ENCODE results near the gene SEPTIN2. TPM values are rescaled to one million over a fixed set of nuclear protein-coding genes. Genes with fewer than 3 reads are reported as not detected.
"Not testable (repeated sequence)": the region's sequence is repeated elsewhere in the genome, so short reads cannot be mapped to it uniquely, and the experiment has no call there.

SEPTIN2 gene
- total and polyA plus RNA-seq, 5 donors from 2014 or later: 131 to 191 (median 160) TPM

- H3K36me3 Mint-ChIP-seq: peaks cover 26% of the 10 kb centered on the region
- Histone ChIP-seq H3K27me3 (ENCODE audit: control insufficient read depth, insufficient read depth, low read length) (no peaks in the 10 kb centered on the region), H3K36me3 (ENCODE audit: control insufficient read depth, insufficient read depth, low read length) (peaks cover 18% of the 10 kb centered on the region), H3K9me3 (ENCODE audit: control insufficient read depth in 2 of 2, low read length in 2 of 2) (no peaks in the 10 kb centered on the region), H3K27ac (ENCODE audit: insufficient read depth, low read length, poor library complexity, severe bottlenecking) (no peak overlapping the region), H3K4me3 (ENCODE audit: low read depth, low read length) (no peak overlapping the region), H3K4me1 (ENCODE audit: control insufficient read depth, insufficient read depth, low read length, poor library complexity, severe bottlenecking) (no peaks in the 10 kb centered on the region)
- H3K27me3 Mint-ChIP-seq: no peaks in the 10 kb centered on the region
- no peaks in the 10 kb centered on the region for H3K9me3 Mint-ChIP-seq
- no peak overlapping the region for H3K4me3 Mint-ChIP-seq
- ATAC-seq (ENCODE audit: low read depth in 2 of 2): no peak
- H3K27ac Mint-ChIP-seq: no peak overlapping the region
- no peak for DNase-seq
- H3K4me1 Mint-ChIP-seq: peaks cover 0 to 25% (median 7%) of the 10 kb centered on the region in 4 donors
These were observed 63.1 kb downstream of the SEPTIN2 start for GRCh38 chr2:241378816-241379215.

GRCh38 chr2:241379481-241380480, 64.1 kb downstream of the SEPTIN2 start:
- H3K9me3 ChIP-seq (ENCODE audit: control insufficient read depth in 2 of 2, low read length in 2 of 2): no peaks in the 10 kb centered on the region
- no peaks in the 10 kb centered on the region for H3K9me3 Mint-ChIP-seq
- H3K27ac Mint-ChIP-seq: no peak overlapping the region
- no peaks in the 10 kb centered on the region for H3K27me3 Mint-ChIP-seq
- no peaks in the 10 kb centered on the region for H3K27me3 ChIP-seq (ENCODE audit: control insufficient read depth, insufficient read depth, low read length)
- H3K4me3 Mint-ChIP-seq: no peak overlapping the region
- H3K4me1 Mint-ChIP-seq: peaks cover 0 to 25% (median 7%) of the 10 kb centered on the region in 4 donors
- ATAC-seq (ENCODE audit: low read depth in 2 of 2): no peak
- no peaks in the 10 kb centered on the region for H3K4me1 ChIP-seq (ENCODE audit: control insufficient read depth, insufficient read depth, low read length, poor library complexity, severe bottlenecking)
- H3K36me3 Mint-ChIP-seq: peaks cover 21% of the 10 kb centered on the region
- peaks cover 10% of the 10 kb centered on the region for H3K36me3 ChIP-seq (ENCODE audit: control insufficient read depth, insufficient read depth, low read length)
- no peak for DNase-seq
- no peak overlapping the region for H3K4me3 ChIP-seq (ENCODE audit: low read depth, low read length)
- no peak overlapping the region for H3K27ac ChIP-seq (ENCODE audit: insufficient read depth, low read length, poor library complexity, severe bottlenecking)

GRCh38 chr2:241381872-241382271, 66.1 kb downstream of the SEPTIN2 start:
- no peaks in the 10 kb centered on the region for H3K9me3 ChIP-seq (ENCODE audit: control insufficient read depth in 2 of 2, low read length in 2 of 2)
- DNase-seq: no peak
- no peaks in the 10 kb centered on the region for H3K27me3 ChIP-seq (ENCODE audit: control insufficient read depth, insufficient read depth, low read length)
- ATAC-seq (ENCODE audit: low read depth in 2 of 2): no peak
- H3K27ac Mint-ChIP-seq: no peak overlapping the region
- H3K4me3 Mint-ChIP-seq: no peak overlapping the region
- no peaks in the 10 kb centered on the region for H3K36me3 ChIP-seq (ENCODE audit: control insufficient read depth, insufficient read depth, low read length)
- peaks cover 21% of the 10 kb centered on the region for H3K36me3 Mint-ChIP-seq
- no peak overlapping the region for H3K27ac ChIP-seq (ENCODE audit: insufficient read depth, low read length, poor library complexity, severe bottlenecking)
- H3K4me1 Mint-ChIP-seq: peaks cover 0 to 19% (median 6%) of the 10 kb centered on the region in 4 donors
- H3K4me1 ChIP-seq (ENCODE audit: control insufficient read depth, insufficient read depth, low read length, poor library complexity, severe bottlenecking): no peaks in the 10 kb centered on the region
- no peaks in the 10 kb centered on the region for H3K27me3 Mint-ChIP-seq
- H3K9me3 Mint-ChIP-seq: no peaks in the 10 kb centered on the region
- no peak overlapping the region for H3K4me3 ChIP-seq (ENCODE audit: low read depth, low read length)

GRCh38 chr2:241385450-241385849, 69.7 kb downstream of the SEPTIN2 start:
- H3K9me3 ChIP-seq (ENCODE audit: control insufficient read depth in 2 of 2, low read length in 2 of 2); H3K27me3 Mint-ChIP-seq; H3K4me1 ChIP-seq (ENCODE audit: control insufficient read depth, insufficient read depth, low read length, poor library complexity, severe bottlenecking); ATAC-seq (ENCODE audit: low read depth in 2 of 2); H3K9me3 Mint-ChIP-seq; H3K4me3 ChIP-seq (ENCODE audit: low read depth, low read length); H3K4me3 Mint-ChIP-seq; H3K4me1 Mint-ChIP-seq; DNase-seq; H3K27ac Mint-ChIP-seq; H3K36me3 ChIP-seq (ENCODE audit: control insufficient read depth, insufficient read depth, low read length); H3K27me3 ChIP-seq (ENCODE audit: control insufficient read depth, insufficient read depth, low read length); H3K27ac ChIP-seq (ENCODE audit: insufficient read depth, low read length, poor library complexity, severe bottlenecking): not testable (repeated sequence)
- peaks cover 34% of the 10 kb centered on the region for H3K36me3 Mint-ChIP-seq

- H3K9me3 Mint-ChIP-seq: peaks cover 0 to 3% (median 0%) of the 10 kb centered on the region in 7 donors
- Histone ChIP-seq H3K4me3 (ENCODE audit: low read depth, low read length) (no peak overlapping the region), H3K27ac (ENCODE audit: insufficient read depth, low read length, poor library complexity, severe bottlenecking) (no peak overlapping the region), H3K36me3 (ENCODE audit: control insufficient read depth, insufficient read depth, low read length) (no peaks in the 10 kb centered on the region), H3K27me3 (ENCODE audit: control insufficient read depth, insufficient read depth, low read length) (no peaks in the 10 kb centered on the region), H3K9me3 (ENCODE audit: control insufficient read depth in 2 of 2, low read length in 2 of 2) (no peaks in the 10 kb centered on the region), H3K4me1 (ENCODE audit: control insufficient read depth, insufficient read depth, low read length, poor library complexity, severe bottlenecking) (peaks cover 4% of the 10 kb centered on the region)
- H3K36me3 Mint-ChIP-seq: peaks cover 34% of the 10 kb centered on the region
- no peak overlapping the region for H3K27ac Mint-ChIP-seq
- ATAC-seq (ENCODE audit: low read depth in 2 of 2) (no peak), DNase-seq (no peak)
- no peaks in the 10 kb centered on the region for H3K27me3 Mint-ChIP-seq
- H3K4me3 Mint-ChIP-seq: peak overlapping the region in 1 of 4 donors; percentile 33
- H3K4me1 Mint-ChIP-seq: peaks cover 0 to 9% (median 8%) of the 10 kb centered on the region in 4 donors
These were observed 70.8 kb downstream of the SEPTIN2 start for GRCh38 chr2:241386519-241386918.

DNA sequence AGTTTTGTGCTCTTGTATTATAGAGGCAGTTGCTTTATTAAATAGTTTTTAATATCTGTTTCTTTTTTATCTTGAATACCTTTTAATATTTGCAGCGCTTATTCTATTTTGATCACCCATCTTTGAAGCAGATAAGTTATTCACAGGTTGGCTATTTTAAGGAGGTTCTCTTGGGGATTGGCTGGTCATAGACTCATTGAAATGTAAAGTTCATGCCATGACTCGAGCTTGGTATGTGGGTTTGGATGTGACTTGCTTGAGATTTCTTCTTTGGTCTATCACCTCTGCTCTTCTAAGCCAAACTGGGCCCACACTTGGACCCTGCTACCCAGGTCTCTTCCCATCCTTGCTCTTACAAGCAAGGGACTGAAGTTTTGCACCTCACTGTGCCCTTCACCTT, 74.0 kb downstream of the SEPTIN2 start:
- no peak overlapping the region for H3K27ac ChIP-seq (ENCODE audit: insufficient read depth, low read length, poor library complexity, severe bottlenecking)
- H3K27ac Mint-ChIP-seq: no peak overlapping the region

DNA sequence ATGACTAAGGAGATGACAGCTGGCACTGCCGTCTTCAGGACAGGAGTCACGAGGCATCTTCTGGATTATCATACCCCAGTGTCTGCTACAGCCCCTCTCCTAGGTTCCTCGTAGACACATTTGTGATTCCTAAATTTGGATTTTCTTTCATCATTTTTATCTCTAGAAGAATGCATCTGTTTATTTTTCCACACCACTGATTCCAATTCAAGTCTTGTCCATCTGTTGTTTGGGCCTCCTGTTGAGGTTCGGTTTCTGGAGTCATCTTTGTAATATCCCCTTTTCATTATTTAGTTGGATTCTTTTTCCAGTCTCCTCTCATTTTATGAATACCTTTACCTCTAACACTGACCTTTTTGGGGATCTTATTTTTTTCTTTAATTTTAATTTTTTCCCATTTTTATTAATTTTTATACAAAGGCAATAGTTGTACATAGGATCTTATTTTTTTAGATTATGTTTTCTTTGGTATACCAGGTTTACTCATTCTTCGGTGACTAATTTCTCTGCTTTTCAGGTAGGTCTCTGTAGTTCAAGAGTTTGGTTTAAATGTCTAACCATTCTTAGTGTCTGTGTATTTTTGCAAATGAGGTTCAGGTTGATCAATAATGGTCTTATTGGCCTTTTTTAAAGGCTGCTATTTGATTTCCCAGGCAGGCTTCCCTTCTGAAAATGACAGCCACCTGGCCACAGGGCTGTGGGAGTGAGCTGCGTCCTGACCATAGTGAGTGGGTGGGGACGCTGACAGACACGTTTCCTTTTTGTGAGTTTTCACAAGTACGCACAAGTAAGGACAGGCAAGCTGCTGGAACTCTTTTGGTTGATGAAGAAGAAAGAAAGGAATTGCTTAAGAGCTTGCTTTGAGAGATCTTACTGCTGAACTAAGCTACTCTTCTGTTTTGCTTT, 74.8 kb downstream of the SEPTIN2 start:
- Histone ChIP-seq H3K4me1 (ENCODE audit: control insufficient read depth, insufficient read depth, low read length, poor library complexity, severe bottlenecking) (peaks cover 4% of the 10 kb centered on the region), H3K36me3 (ENCODE audit: control insufficient read depth, insufficient read depth, low read length) (peaks cover 3% of the 10 kb centered on the region), H3K9me3 (ENCODE audit: control insufficient read depth in 2 of 2, low read length in 2 of 2) (no peaks in the 10 kb centered on the region), H3K27ac (ENCODE audit: insufficient read depth, low read length, poor library complexity, severe bottlenecking) (no peak overlapping the region), H3K27me3 (ENCODE audit: control insufficient read depth, insufficient read depth, low read length) (no peaks in the 10 kb centered on the region), H3K4me3 (ENCODE audit: low read depth, low read length) (no peak overlapping the region)
- Mint-ChIP-seq H3K27ac (no peak overlapping the region), H3K4me1 (peaks cover 5 to 7% (median 6%) of the 10 kb centered on the region in 4 donors), H3K27me3 (no peaks in the 10 kb centered on the region), H3K9me3 (peaks cover 0 to 3% (median 0%) of the 10 kb centered on the region in 7 donors), H3K36me3 (peaks cover 24% of the 10 kb centered on the region), H3K4me3 (no peak overlapping the region)
- ATAC-seq (ENCODE audit: low read depth in 2 of 2) (no peak), DNase-seq (no peak)

More for the DNA sequence above, 74.0 kb downstream of the SEPTIN2 start:
- no peaks in the 10 kb centered on the region for H3K27me3 Mint-ChIP-seq
- no peak for ATAC-seq (ENCODE audit: low read depth in 2 of 2)
- Histone ChIP-seq H3K27me3 (ENCODE audit: control insufficient read depth, insufficient read depth, low read length) (no peaks in the 10 kb centered on the region), H3K9me3 (ENCODE audit: control insufficient read depth in 2 of 2, low read length in 2 of 2) (no peaks in the 10 kb centered on the region), H3K4me1 (ENCODE audit: control insufficient read depth, insufficient read depth, low read length, poor library complexity, severe bottlenecking) (peaks cover 4% of the 10 kb centered on the region), H3K36me3 (ENCODE audit: control insufficient read depth, insufficient read depth, low read length) (no peaks in the 10 kb centered on the region), H3K4me3 (ENCODE audit: low read depth, low read length) (no peak overlapping the region)
- peaks cover 0 to 3% (median 0%) of the 10 kb centered on the region in 7 donors for H3K9me3 Mint-ChIP-seq
- no peak for DNase-seq
- no peak overlapping the region for H3K4me3 Mint-ChIP-seq
- H3K36me3 Mint-ChIP-seq: peaks cover 21% of the 10 kb centered on the region
- peaks cover 5 to 7% (median 6%) of the 10 kb centered on the region in 4 donors for H3K4me1 Mint-ChIP-seq

Measured in CD4-positive, CD25-positive, alpha-beta regulatory T cell (primary cell).